Neutrophil (primary cell): ENCODE results near the gene ABCB11.
A peak's percentile ranks its signal among the peaks of the same experiment; 100 is the strongest.

Experiments
- H3K27ac ChIP-seq: fragments of 200-600 bp; sonication (generic); 2 replicates; pipeline ENCODE4 v1.5.1; 2016; ENCODE audit warnings: mild to moderate bottlenecking, moderate library complexity
- H3K27me3 ChIP-seq: fragments of 200-600 bp; sonication (generic); 2 replicates; pipeline ENCODE4 v1.6.0; 2016; ENCODE audit warnings: mild to moderate bottlenecking
- H3K36me3 ChIP-seq: fragments of 200-600 bp; sonication (generic); 2 replicates; pipeline ENCODE4 v1.5.1; 2017
- H3K4me1 ChIP-seq, 2 experiments: fragments of 200-600 bp in 1 of 2; sonication (generic) in 1 of 2; 1 replicate in 1 of 2; 2 replicates in 1 of 2; pipeline versions ENCODE4 v1.5.1 to v1.6.1; 2013 to 2016; ENCODE audit warnings: low read depth in 1 of 2, low read length in 1 of 2, mild to moderate bottlenecking in 1 of 2, moderate library complexity in 1 of 2; ENCODE audit not compliant: control insufficient read depth in 1 of 2, insufficient read depth in 1 of 2
- H3K4me3 ChIP-seq, 2 experiments: fragments of 200-600 bp in 1 of 2; sonication (generic) in 1 of 2; 1 replicate in 1 of 2; 2 replicates in 1 of 2; pipeline ENCODE4 v1.5.1; 2013 to 2016; ENCODE audit warnings: low read depth in 1 of 2, low read length in 1 of 2, mild to moderate bottlenecking in 1 of 2, moderate library complexity in 1 of 2
- H3K9me3 ChIP-seq: fragments of 200-600 bp; sonication (generic); 2 replicates; pipeline ENCODE4 v1.5.1; 2016
- CTCF ChIP-seq: fragments of 200-600 bp; sonication (generic); IDR thresholded peaks from 2 replicates; pipeline ENCODE4 v1.5.1; 2016; ENCODE audit warnings: antibody characterized with exemption

Gene ABCB11

DNA sequence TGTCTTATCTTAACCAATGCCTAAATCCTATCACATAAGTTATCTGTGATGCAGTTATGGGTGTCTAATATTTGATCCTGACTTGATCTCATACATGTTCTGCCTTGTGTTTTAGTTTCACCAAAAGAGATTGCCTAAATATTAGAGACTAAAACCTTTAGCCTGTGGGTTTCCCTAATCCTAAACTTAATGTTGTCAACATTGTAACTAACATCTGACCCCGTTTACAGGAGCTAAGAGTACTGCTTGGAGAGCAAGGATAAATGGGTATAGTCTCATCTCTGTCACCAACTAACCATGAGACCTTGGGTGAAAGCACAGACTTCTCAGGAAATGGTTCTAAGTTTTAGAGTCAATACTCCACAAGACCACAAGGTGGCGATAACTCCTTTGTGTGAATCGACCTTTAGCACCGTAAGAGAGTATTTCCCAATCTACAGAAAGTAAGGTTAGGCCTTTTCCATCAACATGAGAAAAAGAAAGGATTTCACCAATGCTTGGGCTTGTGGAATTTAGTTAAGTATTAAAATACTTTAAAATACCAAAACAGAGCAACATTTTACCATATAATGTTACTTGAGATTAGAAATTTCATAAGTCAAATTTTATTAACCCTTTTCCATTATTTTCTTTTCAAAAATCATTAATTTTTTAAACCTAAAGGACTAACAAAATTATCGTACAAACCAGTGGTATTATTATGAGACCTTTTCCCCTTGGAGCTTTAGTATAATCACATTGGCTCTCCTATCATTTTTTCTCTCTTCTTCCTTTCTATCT is 69.5 kb downstream of the ABCB11 start:
- no peaks in the 10 kb centered on the region for H3K9me3 ChIP-seq
- H3K27ac ChIP-seq, result no peak overlapping the region
- peak; percentile 89 for TF ChIP-seq CTCF
- H3K27me3 ChIP-seq, result no peaks in the 10 kb centered on the region
- H3K4me1 ChIP-seq, result peaks cover 7 to 16% of the 10 kb centered on the region in 2 experiments
- no peak overlapping the region for H3K4me3 ChIP-seq
- H3K36me3 ChIP-seq, result no peaks in the 10 kb centered on the region

DNA sequence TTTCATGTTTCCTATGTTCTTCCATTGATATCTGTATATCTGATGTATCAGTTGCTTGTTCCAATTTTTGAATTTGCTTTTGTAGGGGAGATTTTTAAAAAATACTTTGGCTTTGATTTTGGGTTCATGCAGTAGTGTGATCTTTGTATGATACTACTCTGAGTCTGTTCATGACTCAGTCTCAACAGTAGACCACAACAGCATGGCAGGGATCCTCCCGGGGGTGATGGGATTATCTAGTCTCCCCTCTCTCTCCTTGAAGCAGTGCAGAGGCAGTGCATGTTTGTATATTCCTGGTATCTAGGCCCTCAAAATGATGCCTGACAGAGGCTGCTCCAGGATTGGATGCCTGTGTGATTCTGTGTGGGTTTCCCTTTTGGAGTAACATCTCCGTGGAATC is 74.7 kb downstream of the ABCB11 start:
- Histone ChIP-seq H3K36me3 (no peaks in the 10 kb centered on the region), H3K9me3 (no peaks in the 10 kb centered on the region), H3K27me3 (no peaks in the 10 kb centered on the region), H3K27ac (no peak overlapping the region), H3K4me3 (no peak overlapping the region), H3K4me1 (peaks cover under 1% of the 10 kb centered on the region in 2 experiments)
- TF ChIP-seq CTCF, result no peak

GRCh38 chr2:168955321-168955720 is 75.8 kb downstream of the ABCB11 start:
- no peak for TF ChIP-seq CTCF
- H3K9me3 ChIP-seq, result no peaks in the 10 kb centered on the region

GRCh38 chr2:168954256-168954655 is 76.9 kb downstream of the ABCB11 start:
- no peak overlapping the region for H3K27ac ChIP-seq
- no peaks in the 10 kb centered on the region for H3K9me3 ChIP-seq
- no peak overlapping the region for H3K4me3 ChIP-seq
- no peaks in the 10 kb centered on the region for H3K36me3 ChIP-seq
- H3K27me3 ChIP-seq, result no peaks in the 10 kb centered on the region
- TF ChIP-seq CTCF, result no peak
- H3K4me1 ChIP-seq, result no peaks in the 10 kb centered on the region

More at GRCh38 chr2:168955321-168955720, 75.8 kb downstream of the ABCB11 start:
- H3K27ac ChIP-seq, result no peak overlapping the region
- H3K27me3 ChIP-seq, result no peaks in the 10 kb centered on the region
- no peaks in the 10 kb centered on the region for H3K36me3 ChIP-seq
- H3K4me3 ChIP-seq, result no peak overlapping the region
- H3K4me1 ChIP-seq, result no peaks in the 10 kb centered on the region

DNA sequence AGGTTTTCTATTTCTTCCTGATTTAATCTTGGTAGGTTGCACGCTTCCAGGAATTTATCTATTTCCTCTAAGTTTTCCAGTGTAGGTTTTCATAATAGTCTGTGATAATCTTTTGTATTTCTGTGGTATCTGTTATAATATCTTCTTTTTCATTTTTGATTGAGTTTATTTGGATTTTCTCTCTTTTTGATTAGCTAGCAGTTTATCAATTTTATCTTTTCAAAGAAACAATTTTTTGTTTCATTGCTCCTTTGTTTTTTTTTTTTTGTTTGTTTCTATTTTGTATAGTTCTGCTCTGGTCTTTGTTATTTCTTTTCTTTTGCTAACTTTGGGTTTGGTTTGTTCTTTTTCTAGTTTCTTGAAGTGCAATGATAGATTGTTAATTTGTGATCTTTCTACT is 78.7 kb downstream of the ABCB11 start:
- H3K36me3 ChIP-seq, result no peaks in the 10 kb centered on the region
- H3K27ac ChIP-seq, result no peak overlapping the region
- TF ChIP-seq CTCF, result no peak
- no peaks in the 10 kb centered on the region for H3K27me3 ChIP-seq
- H3K4me3 ChIP-seq, result no peak overlapping the region
- H3K9me3 ChIP-seq, result no peaks in the 10 kb centered on the region
- no peaks in the 10 kb centered on the region for H3K4me1 ChIP-seq
